GM21447 (cell line): ENCODE results near the gene AURKA.
"Not testable (repeated sequence)": the region's sequence is repeated elsewhere in the genome, so short reads cannot be mapped to it uniquely, and the experiment has no call there.

Experiments
- ATAC-seq: cut with Tn5 transposase; IDR thresholded peaks from one replicate; pipeline ENCODE4 v1.9.1; 2021; ENCODE audit not compliant: unreplicated experiment

The AURKA gene

DNA sequence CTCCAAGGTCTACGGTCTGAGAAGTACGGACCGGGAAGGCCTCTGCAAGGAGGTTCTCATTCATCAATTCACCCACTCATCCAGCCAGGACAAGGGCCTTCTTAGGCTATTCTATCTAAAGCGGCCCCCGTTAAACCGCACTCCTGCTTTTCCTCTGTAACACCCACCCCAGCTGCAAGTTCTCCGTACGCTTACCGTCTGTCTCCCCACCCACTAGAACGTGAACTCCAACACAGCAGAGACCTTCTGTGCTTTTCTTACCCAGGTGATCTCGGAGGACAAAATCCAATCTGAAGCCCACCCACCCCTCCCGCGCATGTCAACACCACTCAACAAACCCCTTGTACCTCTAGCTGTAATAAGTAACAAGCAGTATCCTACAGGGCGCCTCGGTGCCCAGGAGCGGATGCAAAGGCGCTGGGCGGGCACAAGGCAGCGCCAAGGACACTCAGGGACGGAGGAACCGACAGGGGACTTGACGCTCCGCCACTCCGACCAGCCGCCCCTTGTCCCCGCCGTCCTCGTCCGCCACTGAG is 351 bp downstream of the AURKA start:
- peak; percentile 37 for ATAC-seq

DNA sequence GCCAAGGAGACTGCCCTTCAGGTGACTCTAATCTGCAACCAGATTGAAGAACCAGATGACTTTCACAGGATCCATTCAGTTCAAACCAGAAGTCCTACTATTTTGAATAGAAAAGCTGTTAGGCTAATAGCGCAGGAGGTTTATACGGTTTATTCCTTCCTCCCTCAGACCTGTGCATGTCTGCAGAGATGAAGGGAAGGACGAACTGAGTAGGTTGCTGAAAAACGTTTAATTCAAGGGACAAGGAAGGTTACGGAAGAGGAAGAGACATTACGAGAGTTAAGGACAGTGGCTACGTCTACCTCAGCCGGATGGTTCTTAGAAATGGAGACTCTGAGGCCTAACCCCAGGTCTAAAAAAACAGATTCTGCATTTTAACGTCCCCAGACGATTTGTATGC is 978 bp downstream of the AURKA start:
- ATAC-seq = no peak

DNA sequence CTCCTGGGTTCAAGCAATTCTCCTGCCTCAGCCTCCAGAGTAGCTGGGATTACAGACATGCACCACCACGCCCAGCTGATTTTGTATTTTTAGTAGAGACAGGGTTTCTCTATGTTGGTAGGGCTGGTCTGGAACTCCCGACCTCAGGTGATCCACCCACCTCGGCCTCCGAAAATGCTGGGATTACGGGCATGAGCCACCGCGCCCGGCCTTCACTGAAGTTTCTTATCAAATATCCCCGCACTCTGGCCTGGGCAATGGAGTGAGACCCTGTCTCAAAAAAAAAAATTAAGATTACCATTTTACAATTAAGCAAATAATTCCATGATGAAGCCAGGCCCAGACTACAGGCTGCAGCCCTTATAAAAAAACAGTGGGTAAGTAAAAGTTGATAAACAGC is 1.6 kb downstream of the AURKA start:
- not testable (repeated sequence) for ATAC-seq

DNA sequence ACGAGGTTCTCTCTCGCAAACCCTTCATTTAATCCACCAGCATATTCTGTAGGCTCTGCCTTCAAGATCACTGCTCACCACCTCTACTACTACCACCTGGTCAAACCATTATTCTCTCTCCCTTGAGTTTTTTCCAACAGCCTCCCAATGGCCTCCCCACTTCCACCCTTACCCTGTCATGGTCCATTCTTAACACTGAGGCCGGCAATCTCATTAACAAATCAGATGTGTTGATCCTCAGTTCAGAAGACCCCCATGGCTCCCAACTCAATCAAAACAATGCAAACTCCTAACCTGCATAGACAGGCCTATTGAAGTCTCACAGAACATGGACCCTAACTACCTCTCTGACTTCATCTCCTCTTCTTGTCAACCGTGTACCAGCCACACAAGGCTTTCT is 2.2 kb downstream of the AURKA start:
- no peak for ATAC-seq

DNA sequence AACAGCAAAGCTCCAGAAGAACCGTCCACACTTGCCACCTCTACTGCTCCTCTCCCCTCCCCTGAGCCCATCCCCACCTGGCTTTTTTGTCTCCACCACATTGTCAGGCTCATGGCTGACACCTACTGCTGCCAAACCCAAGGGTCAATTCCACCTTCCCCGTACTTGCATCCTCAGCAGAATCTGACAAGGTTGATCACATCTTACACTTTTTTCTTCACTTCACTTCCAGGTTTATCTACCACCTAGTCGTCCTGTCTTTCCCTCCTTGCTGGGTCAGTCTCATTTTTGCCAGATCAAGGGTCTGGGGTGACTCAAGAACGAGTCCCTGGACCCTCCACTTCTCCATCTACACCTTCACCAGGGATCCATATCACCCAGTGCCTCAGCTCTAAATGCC is 3.1 kb downstream of the AURKA start:
- no peak for ATAC-seq

DNA sequence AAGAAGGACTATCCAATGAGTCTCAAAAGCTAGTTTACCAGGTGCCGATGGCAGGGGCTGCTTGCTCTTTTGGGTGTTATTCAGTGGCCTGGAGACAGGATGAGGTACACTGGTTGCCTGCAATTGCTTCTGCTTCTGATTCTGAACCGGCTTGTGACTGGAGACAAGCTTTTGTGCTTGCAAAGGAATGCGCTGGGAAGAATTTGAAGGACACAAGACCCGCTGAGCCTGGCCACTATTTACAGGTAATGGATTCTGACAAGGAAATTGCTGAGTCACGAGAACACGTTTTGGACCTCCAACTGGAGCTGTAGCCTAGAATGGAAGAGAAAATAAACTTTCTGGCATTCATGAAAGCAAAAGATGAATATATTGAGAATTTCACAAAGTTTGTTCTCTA is 5.8 kb downstream of the AURKA start:
- no peak for ATAC-seq

DNA sequence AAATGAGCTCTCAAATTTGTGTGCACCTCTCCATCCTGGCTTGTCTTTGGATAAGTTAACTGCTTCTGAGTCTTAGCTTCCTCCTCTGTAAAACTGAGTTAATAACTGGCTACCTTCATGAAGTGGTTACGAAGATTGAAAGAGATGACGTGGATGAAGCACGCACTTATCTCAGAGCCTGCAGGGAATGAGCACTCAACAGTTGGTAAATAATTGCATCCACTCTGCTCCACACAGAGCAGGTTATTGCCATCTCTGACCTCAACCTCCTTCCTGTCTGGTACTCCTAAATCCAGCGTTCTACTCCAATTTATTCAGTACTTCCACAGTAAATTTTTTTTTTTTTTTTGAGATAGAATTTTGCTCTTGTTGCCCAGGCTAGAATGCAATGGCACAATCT is 6.9 kb downstream of the AURKA start:
- ATAC-seq = no peak

DNA sequence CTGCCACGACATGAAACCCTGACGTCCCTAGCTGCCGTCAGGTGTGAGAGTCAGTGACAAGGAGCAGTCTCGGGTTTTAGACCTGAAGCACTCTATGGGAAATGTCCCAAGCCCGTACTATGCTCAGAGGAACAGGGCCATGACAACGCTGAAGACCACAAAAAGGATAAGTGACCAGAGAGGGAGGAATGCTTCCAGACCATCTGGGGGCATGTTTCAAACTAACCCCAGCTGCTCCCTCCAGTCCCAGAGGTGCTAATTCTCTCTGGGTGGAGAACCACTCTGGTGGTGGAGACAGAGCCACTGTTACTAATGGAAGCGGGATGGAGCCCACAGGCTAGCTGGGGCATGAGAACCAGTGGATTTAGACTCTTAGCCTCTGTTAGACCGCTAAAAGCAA is 8.7 kb downstream of the AURKA start:
- ATAC-seq = no peak

DNA sequence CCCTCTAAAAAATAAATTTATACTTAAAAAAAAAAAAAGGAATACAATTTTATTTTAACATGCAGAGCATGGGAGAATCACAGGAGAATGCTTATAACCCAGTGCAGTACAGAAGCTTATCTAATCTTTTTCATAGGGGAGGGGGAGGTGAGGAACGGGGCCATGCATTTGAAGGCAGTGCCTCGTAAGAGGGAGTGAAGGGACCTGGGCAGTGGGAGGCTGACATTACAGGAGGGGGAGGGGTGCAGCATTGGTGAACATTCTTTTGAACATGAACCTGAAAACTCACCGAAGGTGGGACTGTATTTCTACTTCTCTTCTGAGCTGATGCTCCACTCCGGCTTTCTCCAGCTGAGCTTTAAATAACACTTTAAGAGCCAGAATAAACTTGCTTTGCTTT is 9.3 kb downstream of the AURKA start:
- no peak for ATAC-seq

DNA sequence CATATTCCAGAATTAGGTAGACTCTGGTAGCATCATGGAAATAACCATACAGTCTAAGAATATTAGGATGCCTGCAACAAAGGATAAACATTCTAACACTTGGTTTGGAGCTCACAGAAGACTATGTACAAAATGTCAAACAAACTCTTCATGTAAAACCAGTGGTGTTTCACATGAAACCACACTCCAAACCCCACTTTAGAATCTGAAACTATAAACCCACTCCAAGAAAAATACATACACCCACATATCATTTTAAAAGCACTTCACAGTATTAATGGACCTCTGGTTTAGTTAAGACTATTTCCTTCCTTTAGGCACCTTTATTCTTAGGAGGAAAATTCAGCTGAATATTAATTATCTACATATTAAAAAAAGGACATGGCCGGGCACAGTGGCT is 10.5 kb downstream of the AURKA start:
- ATAC-seq = no peak

DNA sequence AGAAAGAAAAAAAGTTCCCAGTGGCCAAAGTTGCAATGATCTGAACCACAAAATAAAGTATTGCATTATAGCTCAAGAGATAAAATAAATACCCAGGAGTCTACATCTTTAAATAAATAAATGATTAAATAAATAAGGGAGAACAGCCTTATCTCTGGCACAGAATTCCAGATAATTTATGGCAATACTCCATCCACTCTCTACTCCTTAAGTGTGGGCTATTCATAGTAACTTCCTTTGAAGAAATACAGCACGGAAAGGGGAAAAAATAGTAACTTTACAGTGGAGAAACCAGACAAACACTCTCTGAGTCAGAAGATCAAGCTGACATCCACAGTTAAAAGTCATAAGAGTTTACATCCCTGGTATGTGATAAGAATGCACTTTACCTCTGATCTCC is 11.6 kb downstream of the AURKA start:
- ATAC-seq = no peak

DNA sequence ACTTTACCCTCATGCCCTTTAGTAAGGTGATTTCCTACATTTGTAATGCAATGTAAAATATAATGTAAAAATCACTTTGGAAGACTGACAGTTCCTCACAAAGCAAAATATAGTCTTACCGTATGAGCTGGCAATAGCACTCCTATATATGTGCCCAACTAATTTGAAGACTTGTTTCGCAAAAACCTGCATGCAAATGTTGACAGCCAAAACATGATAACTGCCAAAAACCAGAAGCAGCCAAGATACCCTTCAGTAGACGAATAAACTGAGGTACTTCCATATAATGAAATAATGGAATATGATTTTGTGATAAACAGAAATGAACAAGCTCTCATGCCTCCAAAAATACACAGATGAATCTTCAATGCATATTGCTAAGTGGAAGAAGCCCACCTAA is 13.6 kb downstream of the AURKA start:
- ATAC-seq = no peak

DNA sequence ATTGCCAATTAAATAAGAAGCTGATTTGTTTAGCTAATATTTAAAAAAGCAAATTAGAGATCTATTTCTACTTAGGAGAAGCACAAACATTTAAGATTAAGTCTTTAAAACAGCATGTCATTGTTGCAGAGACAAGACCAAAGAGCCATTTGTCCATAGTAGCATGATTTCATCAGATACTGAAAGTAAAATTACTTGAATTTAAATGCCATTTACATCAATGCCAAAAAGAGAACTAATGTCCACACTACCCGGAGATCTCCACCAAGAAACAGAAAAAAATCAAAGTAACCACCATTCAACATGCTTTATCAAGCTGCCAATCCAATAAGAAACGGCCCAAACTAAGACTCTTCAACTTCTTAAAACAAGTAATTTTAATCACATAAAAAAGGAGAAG is 15.7 kb downstream of the AURKA start:
- no peak for ATAC-seq

DNA sequence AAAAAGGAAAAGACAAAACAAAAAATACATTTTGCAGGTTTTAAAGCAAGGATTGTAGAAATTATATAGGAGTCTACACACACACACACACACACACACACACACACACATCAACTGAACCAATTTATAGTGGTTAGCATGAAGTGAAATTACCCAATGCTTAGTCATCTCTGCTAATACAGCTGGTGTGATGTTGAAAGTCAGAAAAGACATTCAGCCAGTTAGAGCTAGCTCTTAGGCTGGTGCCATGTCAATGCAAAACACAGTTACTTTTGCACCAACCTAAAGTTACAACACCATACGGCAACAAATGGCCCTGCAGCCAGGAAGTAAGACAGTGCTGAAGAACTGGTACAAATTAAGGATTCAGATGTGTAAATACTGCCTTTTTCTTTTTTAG is 18.1 kb downstream of the AURKA start:
- ATAC-seq = no peak

DNA sequence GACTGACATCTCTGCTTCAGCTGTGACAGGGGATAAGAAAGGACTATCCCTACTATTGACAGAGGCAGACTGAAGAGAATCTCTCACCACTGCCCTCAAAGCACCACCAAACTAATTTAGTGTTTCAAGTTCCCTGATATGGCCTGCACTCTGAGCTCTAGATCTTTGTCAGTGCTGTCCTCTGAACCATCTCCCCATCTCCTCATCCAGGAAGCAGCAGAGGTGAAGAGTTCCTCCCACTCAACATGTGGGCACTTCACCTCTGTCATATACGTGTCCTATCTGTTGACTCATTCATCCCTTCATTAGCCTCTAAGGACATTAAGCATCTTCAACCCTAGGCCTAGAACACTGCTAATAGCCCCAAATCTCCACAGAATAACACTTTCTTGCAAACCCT is 19.2 kb downstream of the AURKA start:
- ATAC-seq = no peak

DNA sequence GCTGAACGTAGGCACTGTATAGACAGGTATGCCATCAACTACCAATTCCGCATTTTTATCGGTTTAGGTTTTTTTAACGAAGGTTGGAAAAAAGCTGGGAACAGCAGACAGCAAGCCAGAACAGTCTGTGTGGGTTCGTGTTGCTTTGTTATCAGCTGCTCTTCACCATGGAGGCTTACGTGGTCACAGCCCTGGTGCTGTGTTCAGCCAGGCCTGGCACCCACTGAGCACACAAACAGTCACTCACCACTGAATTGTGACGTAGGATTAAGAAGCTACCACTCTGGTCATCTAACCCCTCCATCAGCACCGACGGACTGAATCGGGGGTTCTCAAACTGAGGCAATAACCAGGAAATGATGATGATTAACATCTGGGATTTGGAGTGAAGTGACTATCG is 20.0 kb downstream of the AURKA start:
- no peak for ATAC-seq

DNA sequence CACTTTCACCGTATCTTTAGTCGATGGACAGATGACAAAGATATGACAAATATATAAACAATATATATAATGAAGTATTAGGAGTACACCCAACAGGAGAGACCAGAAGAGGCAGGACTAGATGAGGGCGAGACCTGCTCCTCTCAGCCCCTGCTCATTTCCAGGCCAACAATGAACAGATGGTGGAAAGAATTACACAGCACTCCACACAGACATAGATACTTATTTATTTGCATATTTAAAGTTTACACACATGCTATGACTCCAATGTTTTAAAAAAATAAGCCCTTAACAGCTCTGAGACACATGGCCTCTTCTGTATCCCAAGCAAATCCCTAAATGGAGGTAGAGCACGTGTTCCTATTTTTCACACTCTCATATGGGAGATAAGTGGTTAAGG is 22.8 kb downstream of the AURKA start:
- no peak for ATAC-seq

DNA sequence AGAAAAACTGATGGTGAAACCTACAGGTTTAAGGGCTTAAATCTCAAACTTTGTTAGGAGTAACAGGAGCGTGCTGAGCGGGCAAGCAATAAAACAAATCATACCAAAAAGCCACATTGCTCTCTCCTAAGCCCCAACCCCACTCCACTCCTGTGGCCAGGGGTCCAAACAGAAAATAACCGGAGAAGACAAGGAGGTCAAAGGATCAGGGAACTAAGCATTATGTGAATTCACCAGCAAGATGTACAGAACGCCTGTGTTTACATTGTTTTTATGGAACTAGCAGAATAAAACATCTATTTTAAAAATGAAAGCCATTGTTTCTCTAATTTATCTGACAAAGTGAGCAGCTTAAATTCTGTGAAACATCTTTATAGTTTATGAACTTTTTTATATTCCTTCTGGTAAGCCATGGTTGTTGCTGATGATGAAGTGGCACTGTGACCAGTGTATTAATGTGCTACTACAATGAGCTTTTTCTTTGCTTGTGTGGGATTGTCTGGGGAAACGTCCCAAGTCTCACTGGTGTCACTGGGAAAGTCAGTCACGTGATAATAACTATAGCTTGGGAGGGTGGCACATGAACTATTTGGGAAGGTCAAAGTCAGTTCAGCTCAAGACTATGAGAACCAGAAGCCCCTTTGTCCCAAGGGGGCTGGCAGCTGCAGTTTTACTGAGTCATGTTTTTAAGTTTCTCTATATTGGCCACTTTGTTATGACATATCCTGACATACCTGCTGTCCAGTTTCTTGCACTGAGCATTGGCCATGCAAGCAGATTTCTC is 23.5 kb downstream of the AURKA start:
- no peak for ATAC-seq

DNA sequence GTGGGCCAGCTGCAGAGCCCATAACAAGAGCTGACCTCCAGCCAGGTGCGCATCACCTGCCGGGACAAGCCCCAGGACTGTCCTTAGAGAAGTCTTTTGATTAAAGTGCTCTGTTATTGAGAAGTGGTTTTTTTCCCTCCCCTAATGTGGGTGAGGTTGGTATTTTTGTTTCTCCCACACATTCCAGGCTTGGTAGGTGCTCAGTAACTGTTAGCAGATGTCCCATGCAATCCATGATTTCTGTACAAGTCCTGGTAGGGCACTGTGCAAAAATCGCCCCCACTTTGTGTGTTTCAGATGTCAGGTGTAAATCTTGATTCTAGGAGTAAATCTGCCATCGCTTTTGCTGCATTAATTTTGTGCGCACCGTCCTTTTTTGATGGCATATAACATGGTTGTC is 28.5 kb downstream of the AURKA start:
- no peak for ATAC-seq

DNA sequence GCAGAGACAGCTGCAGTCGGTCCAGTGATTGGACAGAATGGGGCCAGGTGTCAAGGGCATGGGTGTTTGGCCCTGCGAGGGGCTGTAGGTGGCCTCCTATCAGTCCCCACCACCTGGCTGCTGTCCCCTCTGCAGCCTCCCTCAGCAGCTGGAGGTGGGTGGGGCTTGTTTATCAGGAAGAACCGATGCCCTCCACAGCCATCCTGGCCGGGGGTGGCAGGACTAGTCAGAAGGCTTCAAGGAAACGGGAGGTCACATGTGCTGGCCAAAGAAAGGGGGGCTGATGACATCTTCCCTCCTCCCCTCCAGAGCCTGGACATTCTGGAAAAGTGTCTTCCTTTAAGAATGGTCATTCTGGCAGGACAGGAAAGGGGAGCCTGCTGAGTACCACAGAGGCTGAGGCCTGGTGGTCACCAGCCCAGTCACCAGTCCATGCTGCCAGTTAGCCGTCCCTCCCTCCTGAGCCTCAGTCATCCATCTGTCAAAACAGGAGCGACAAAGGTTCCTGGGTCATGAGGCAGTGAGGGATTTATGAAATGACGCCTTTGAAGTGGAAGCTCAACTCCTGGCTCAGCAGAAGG is 29.1 kb downstream of the AURKA start:
- ATAC-seq = no peak

DNA sequence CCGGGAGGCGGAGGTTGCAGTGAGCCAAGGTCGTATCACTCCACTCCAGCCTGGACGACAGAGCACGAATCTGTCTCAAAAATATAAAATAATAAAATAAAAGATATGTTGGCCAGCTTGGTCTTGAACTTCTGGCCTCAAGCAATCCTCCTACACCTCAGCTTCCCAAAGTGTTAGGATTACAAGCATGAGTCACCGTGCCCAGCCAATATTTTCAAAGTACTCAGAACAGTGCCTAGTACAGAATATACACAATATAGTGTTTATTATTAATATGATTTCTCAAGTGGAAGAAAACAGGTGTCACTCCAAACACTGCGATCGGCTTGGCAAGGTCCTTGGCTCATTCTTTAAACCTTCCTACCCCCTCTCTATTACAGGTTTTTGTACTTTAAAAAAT is 30.1 kb downstream of the AURKA start:
- ATAC-seq = no peak

DNA sequence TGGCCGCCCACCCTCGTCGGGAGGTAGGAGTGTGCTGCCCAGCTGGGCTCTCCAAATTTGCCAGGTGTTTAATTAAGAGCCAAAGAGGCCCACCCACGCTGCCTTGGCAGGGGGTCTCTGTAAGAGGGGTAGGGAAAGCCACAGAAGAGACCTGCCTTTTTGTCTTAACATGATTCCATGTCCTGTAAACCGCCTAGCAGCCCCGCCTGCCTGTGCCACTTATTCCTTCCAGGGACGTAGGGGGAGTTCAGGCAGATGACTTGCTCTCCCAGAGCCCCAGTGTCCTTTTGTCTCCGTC is 31.2 kb downstream of the AURKA start:
- ATAC-seq = no peak
